IMR-90 (cell line): Measurements from ENCODE around the gene ARHGEF39. TPM values are rescaled to one million over a fixed set of nuclear protein-coding genes. Genes with fewer than 3 reads are reported as not detected.
A peak's percentile ranks its signal among the peaks of the same experiment; 100 is the strongest.

Experiments used
- ATAC-seq: fragments of 200-7000 bp; cut with Tn5 transposase; 2 replicates; pipeline ENCODE4 v1.9.1; 2020; ENCODE audit warnings: low read depth, mild to moderate bottlenecking, moderate library complexity
- BruUV-seq: library from RNA; stranded (reverse); fragments of 400-500 nt; replicated peaks from 2 replicates; lab custom pipeline; 2021; lab: Mats Ljungman, UMichigan
- CTCF ChIA-PET: fragments of 300-600 bp; formaldehyde crosslinking; extraction: SDS; loops from one replicate; lab custom pipeline; 2021; ENCODE audit warnings: antibody characterized with exemption; lab: Yijun Ruan, JAX
- POLR2A ChIA-PET: fragments of 300-600 bp; sonication (Branson Sonifier 250); formaldehyde crosslinking; loops from one replicate; lab custom pipeline; 2022; ENCODE audit warnings: antibody characterized with exemption; ENCODE audit not compliant: unreplicated experiment; lab: Charles Lee
- DNase-seq: peaks from one replicate; pipeline ENCODE4 v3.0.0; 2013
- H2AFZ ChIP-seq: replicated peaks from 2 replicates; pipeline ENCODE3; 2013; ENCODE audit warnings: low read length, mild to moderate bottlenecking; ENCODE audit not compliant: poor library complexity
- H2AK5ac ChIP-seq: 2 replicates; pipeline ENCODE4 v1.6.1; 2013; ENCODE audit warnings: low read depth, low read length, inconsistent platforms
- H2AK9ac ChIP-seq: replicated peaks from 2 replicates; pipeline ENCODE3; 2013; ENCODE audit warnings: mild to moderate bottlenecking, low read depth, low read length, moderate library complexity; ENCODE audit not compliant: poor library complexity
- H2BK120ac ChIP-seq: 2 replicates; pipeline ENCODE4 v1.6.1; 2013; ENCODE audit warnings: low read depth, low read length, inconsistent platforms
- H2BK15ac ChIP-seq: 3 replicates; pipeline ENCODE4 v1.6.1; 2013; ENCODE audit warnings: low read depth, low read length, inconsistent platforms
- H2BK20ac ChIP-seq: 2 replicates; pipeline ENCODE4 v1.6.1; 2013; ENCODE audit warnings: low read depth, mild to moderate bottlenecking, inconsistent platforms, low read length, moderate library complexity
- H2BK5ac ChIP-seq: 2 replicates; pipeline ENCODE4 v1.6.1; 2013; ENCODE audit warnings: mild to moderate bottlenecking, low read depth, low read length, inconsistent platforms; ENCODE audit not compliant: poor library complexity, severe bottlenecking
- H3K14ac ChIP-seq: replicated peaks from 2 replicates; pipeline ENCODE4 v1.6.1; 2013; ENCODE audit warnings: low read depth, low read length, inconsistent platforms
- H3K18ac ChIP-seq: 2 replicates; pipeline ENCODE4 v1.6.1; 2013; ENCODE audit warnings: low read depth, low read length, control low read depth
- H3K23ac ChIP-seq: 2 replicates; pipeline ENCODE4 v1.6.1; 2013; ENCODE audit warnings: low read depth, low read length, inconsistent platforms
- H3K27ac ChIP-seq: 2 replicates; pipeline ENCODE4 v1.5.1; 2013; ENCODE audit warnings: mild to moderate bottlenecking, control low read depth, low read length; ENCODE audit not compliant: insufficient read depth
- H3K27me3 ChIP-seq: 2 replicates; pipeline ENCODE4 v1.6.1; 2013; ENCODE audit warnings: low read length; ENCODE audit not compliant: control insufficient read depth, insufficient read depth
- H3K36me3 ChIP-seq: 2 replicates; pipeline ENCODE4 v1.6.1; 2013; ENCODE audit warnings: low read length, mixed read lengths; ENCODE audit not compliant: control insufficient read depth, insufficient read depth
- H3K4ac ChIP-seq: 2 replicates; pipeline ENCODE4 v1.6.1; 2013; ENCODE audit warnings: low read depth, low read length, inconsistent platforms
- H3K4me1 ChIP-seq: 2 replicates; pipeline ENCODE4 v1.6.1; 2013; ENCODE audit warnings: low read length, mixed read lengths; ENCODE audit not compliant: control insufficient read depth, insufficient read depth
- H3K4me2 ChIP-seq: 2 replicates; pipeline ENCODE4 v1.6.1; 2013; ENCODE audit warnings: low read depth, mild to moderate bottlenecking, control low read depth, low read length, moderate library complexity
- H3K4me3 ChIP-seq: 2 replicates; pipeline ENCODE4 v1.5.1; 2013; ENCODE audit warnings: low read depth, mild to moderate bottlenecking, control low read depth, low read length, moderate library complexity; ENCODE audit not compliant: insufficient read depth
- H3K56ac ChIP-seq: 2 replicates; pipeline ENCODE4 v1.6.1; 2013; ENCODE audit warnings: low read length, inconsistent platforms; ENCODE audit not compliant: insufficient read depth; ENCODE audit errors: extremely low read depth
- H3K79me1 ChIP-seq, 2 experiments: 2 replicates each; pipeline ENCODE4 v1.6.1; 2013; ENCODE audit warnings: low read length in 2 of 2, inconsistent platforms in 1 of 2, low read depth in 1 of 2
- H3K9ac ChIP-seq: 2 replicates; pipeline ENCODE4 v1.6.1; 2013; ENCODE audit warnings: low read depth, low read length, control low read depth
- H3K9me1 ChIP-seq: 2 replicates; pipeline ENCODE4 v1.6.1; 2013; ENCODE audit warnings: low read length, inconsistent platforms; ENCODE audit not compliant: insufficient read depth
- H3K9me3 ChIP-seq: 2 replicates; pipeline ENCODE4 v1.6.1; 2013; ENCODE audit warnings: low read length; ENCODE audit not compliant: control insufficient read depth, insufficient read depth
- H4K20me1 ChIP-seq: 2 replicates; pipeline ENCODE4 v1.6.1; 2013; ENCODE audit warnings: low read length, inconsistent platforms; ENCODE audit not compliant: insufficient read depth
- H4K5ac ChIP-seq: 2 replicates; pipeline ENCODE4 v1.6.1; 2013; ENCODE audit warnings: mild to moderate bottlenecking, low read depth, low read length, control low read depth
- H4K8ac ChIP-seq, 2 experiments: 2 replicates each; pipeline ENCODE4 v1.6.1; 2013; ENCODE audit warnings: low read depth in 2 of 2, low read length in 2 of 2, control low read depth in 1 of 2, inconsistent platforms in 1 of 2
- H4K91ac ChIP-seq: 2 replicates; pipeline ENCODE4 v1.6.1; 2013; ENCODE audit warnings: low read depth, low read length, inconsistent platforms; ENCODE audit not compliant: insufficient read depth
- NFE2L2 ChIP-seq: fragments of 150-350 bp; IDR thresholded peaks from 2 replicates; pipeline ENCODE4 v1.6.1; 2016; ENCODE audit warnings: low read depth, mild to moderate bottlenecking, low read length
- POLR2A ChIP-seq: IDR thresholded peaks from 2 replicates; pipeline ENCODE4 v1.6.1; 2012; ENCODE audit warnings: mild to moderate bottlenecking, low read depth, low read length
- USF2 ChIP-seq: fragments of 150-350 bp; IDR thresholded peaks from 2 replicates; pipeline ENCODE4 v1.6.1; 2017; ENCODE audit warnings: mild to moderate bottlenecking, antibody characterized with exemption, low read length, low read depth
- WGBS, 2 experiments: methylation state at CpG; one replicate each; pipeline versions ENCODE4 v1.1.5 to v1.1.7; 2013; ENCODE audit warnings: missing lambda C conversion rate in 2 of 2; ENCODE audit not compliant: insufficient read length in 1 of 2; ENCODE audit errors: extremely low coverage in 2 of 2; 5-methylcytosine and 5-hydroxymethylcytosine counted together
- dilution Hi-C: fragments of 300-500 bp; cut with HindIII; formaldehyde crosslinking; loops from one replicate; pipeline ENCODE4 v1.14.3; 2018; ENCODE audit warnings: low sequenced_read_pairs; ENCODE audit not compliant: unreplicated experiment
- in situ Hi-C: fragments of 300-500 bp; cut with MboI; formaldehyde crosslinking; loops from 3 replicates; pipeline ENCODE4 v1.14.3; 2019; ENCODE audit warnings: low sequenced_read_pairs, inconsistent platforms, mixed read lengths
- intact Hi-C: fragments of 100-400 bp; cut with micrococcal nuclease; formaldehyde crosslinking; loops from 2 replicates; pipeline ENCODE4 v1.10.0; 2022
- polyA plus RNA-seq, 3 experiments: library from polyadenylated mRNA; depleted of rRNA; stranded (reverse); fragments of >200 nt; gene quantifications; 2 replicates each; pipeline ENCODE4 v1.2.3, GENCODE V29; 2012; ENCODE audit warnings: low replicate concordance in 1 of 3
- total RNA-seq: library from RNA; depleted of rRNA; stranded (reverse); fragments of >200 nt; gene quantifications from 2 replicates; pipeline ENCODE4 v1.2.3, GENCODE V29; 2012

Gene ARHGEF39
- total and polyA plus RNA-seq, 2 of the 4 experiments (the other 2 are of a cell fraction) = 2.5 to 2.8 TPM

GRCh38 chr9:35665471-35665818 lies 450 bp upstream of the ARHGEF39 start:
- in situ Hi-C loops (no loop called here), intact Hi-C loops (loop anchor here (2.0 kb wide), 1 partner anchor 15 kb away; no protein-coding TSS in a partner anchor), dilution Hi-C loops (no loop called here)
- peak overlapping the region; percentile 90; the same call in 2 of the 3 replicates for H2BK15ac ChIP-seq
- H3K4ac ChIP-seq = peak overlapping the region; percentile 59
- H2BK20ac ChIP-seq = no peak overlapping the region
- H2AK9ac ChIP-seq = peak overlapping the region; percentile 87
- CTCF ChIA-PET = interaction anchor here (0.6 to 1.5 kb wide), 2 partner anchors 12 to 49 kb away, joined by 3 to 5 read pairs; no protein-coding TSS in a partner anchor
- peak overlapping the region; percentile 98 for H2AFZ ChIP-seq
- H4K91ac ChIP-seq = peak overlapping the region; percentile 60
- H3K56ac ChIP-seq = peak overlapping the region; percentile 32
- no peak overlapping the region for H3K23ac ChIP-seq
- peak overlapping the region; percentile 67 for H3K9ac ChIP-seq
- DNase-seq (no peak), ATAC-seq (no peak)
- H3K18ac ChIP-seq = peak overlapping the region; percentile 25
- H3K4me2 ChIP-seq = peak overlapping the region; percentile 92
- POLR2A ChIA-PET = interaction anchor here (1.1 kb wide), 1 partner anchor 67 kb away, joined by 4 read pairs; the partner anchor contains the start of genes CREB3 and TLN1
- no peaks in the 10 kb centered on the region for H3K27me3 ChIP-seq
- peak overlapping the region; percentile 92 to 94 for H4K8ac ChIP-seq
- peak overlapping the region; percentile 50 for H3K27ac ChIP-seq
- H3K4me1 ChIP-seq = peaks cover 25% of the 10 kb centered on the region
- peak overlapping the region; percentile 77 for H2BK120ac ChIP-seq
- H2AK5ac ChIP-seq = peak overlapping the region; percentile 40; the same call in 1 of the 2 replicates
- H3K14ac ChIP-seq = peak overlapping the region; percentile 84
- no peaks in the 10 kb centered on the region for H4K20me1 ChIP-seq
- H2BK5ac ChIP-seq = peak overlapping the region; percentile 30
- H3K4me3 ChIP-seq = peak overlapping the region; percentile 72
- peaks cover 6% of the 10 kb centered on the region for H3K36me3 ChIP-seq
- peaks cover 29% of the 10 kb centered on the region for H3K9me1 ChIP-seq
- H3K9me3 ChIP-seq = no peaks in the 10 kb centered on the region
- BruUV-seq = no TSS peak
- peak overlapping the region; percentile 70; the same call in 1 of the 2 replicates for H4K5ac ChIP-seq
- TF ChIP-seq POLR2A (no peak), NFE2L2 (no peak), USF2 (no peak)
- whole genome bisulfite sequencing, 2 experiments = 100% methylated on average over 2 of the region's 5 CpGs; no CpG with 5 or more reads in 1 of the 2 experiments
- H3K79me1 ChIP-seq = peaks cover 28 to 47% of the 10 kb centered on the region in 2 experiments; a peak in 3 of 4 replicates
